ENCODE results near the gene PRPF6.
A peak's percentile ranks its signal among the peaks of the same experiment; 100 is the strongest.

PRPF6 gene

GRCh38 chr20:64079273-64080012 lies 98.5 kb downstream of the PRPF6 start, which contains the start of gene RGS19:
TSS of gene RGS19 (minus strand) at chr20:64079518. CDS start at chr20:64076886, 2,632 bp downstream.
- peak within 1 kb of the TSS; percentile 97 for H3K4me3 Mint-ChIP-seq
- peaks cover 70% of the 10 kb centered on the region for H3K4me1 Mint-ChIP-seq
- ATAC-seq, result peak; percentile 65
- no peaks in the 10 kb centered on the region for H3K9me3 Mint-ChIP-seq
- H3K27me3 Mint-ChIP-seq, result peaks cover 3% of the 10 kb centered on the region
- H3K27ac Mint-ChIP-seq, result peak within 1 kb of the TSS; percentile 96
- peaks cover 17% of the 10 kb centered on the region for H3K36me3 Mint-ChIP-seq

- no peak for ATAC-seq
- H3K4me3 Mint-ChIP-seq, result peak within 1 kb of the TSS; percentile 97
- peaks cover 66% of the 10 kb centered on the region for H3K4me1 Mint-ChIP-seq
- no peaks in the 10 kb centered on the region for H3K9me3 Mint-ChIP-seq
- H3K36me3 Mint-ChIP-seq, result peaks cover 9% of the 10 kb centered on the region
- H3K27me3 Mint-ChIP-seq, result peaks cover 10% of the 10 kb centered on the region
- peak within 1 kb of the TSS; percentile 96 for H3K27ac Mint-ChIP-seq
Observed at GRCh38 chr20:64080013-64080812, 99.3 kb downstream of the PRPF6 start, which contains the start of gene OPRL1. TSS of gene OPRL1 (plus strand) at chr20:64080082. CDS start at chr20:64092721, 12,639 bp downstream.

- ATAC-seq, result no peak
- Mint-ChIP-seq H3K27me3 (peaks cover 10% of the 10 kb centered on the region), H3K4me3 (peak overlapping the region; percentile 79), H3K36me3 (peaks cover under 1% of the 10 kb centered on the region), H3K4me1 (peaks cover 58% of the 10 kb centered on the region), H3K27ac (peak overlapping the region; percentile 76), H3K9me3 (no peaks in the 10 kb centered on the region)
Observed at GRCh38 chr20:64080813-64081623, 100.1 kb downstream of the PRPF6 start.

- H3K9me3 Mint-ChIP-seq, result peaks cover under 1% of the 10 kb centered on the region
- peaks cover 10% of the 10 kb centered on the region for H3K27me3 Mint-ChIP-seq
- no peak overlapping the region for H3K4me3 Mint-ChIP-seq
- no peaks in the 10 kb centered on the region for H3K36me3 Mint-ChIP-seq
- H3K4me1 Mint-ChIP-seq, result peaks cover 52% of the 10 kb centered on the region
- ATAC-seq, result no peak
- H3K27ac Mint-ChIP-seq, result peak overlapping the region; percentile 20
Observed at GRCh38 chr20:64081624-64081964, 100.7 kb downstream of the PRPF6 start.

GRCh38 chr20:64082126-64082731 lies 101.3 kb downstream of the PRPF6 start:
- Mint-ChIP-seq H3K36me3 (no peaks in the 10 kb centered on the region), H3K27me3 (peaks cover 10% of the 10 kb centered on the region), H3K4me3 (peak overlapping the region; percentile 36), H3K9me3 (peaks cover 3% of the 10 kb centered on the region), H3K27ac (peak overlapping the region; percentile 20), H3K4me1 (peaks cover 46% of the 10 kb centered on the region)
- ATAC-seq, result no peak

Data from stimulated activated memory B cell treated with anti-CD40 and anti-IgM and Interleukin-4, amounts not matched to agents 10 μg/mL and 1 μg/mL and 100 μg/mL, for 72 hours (primary cell).